IPS-20b (cell line): ENCODE results near the gene PTN.

Source experiments
- H3K27ac ChIP-seq: one replicate; pipeline ENCODE4 v1.5.1; 2013; ENCODE audit warnings: low read length
- H3K27me3 ChIP-seq: 2 replicates; pipeline ENCODE4 v1.6.1; 2013; ENCODE audit warnings: mild to moderate bottlenecking, low read length, inconsistent platforms; ENCODE audit not compliant: insufficient read depth
- H3K36me3 ChIP-seq: 2 replicates; pipeline ENCODE4 v1.6.1; 2013; ENCODE audit warnings: low read depth, mild to moderate bottlenecking, inconsistent platforms, low read length, moderate library complexity; ENCODE audit not compliant: insufficient read depth
- H3K4me1 ChIP-seq: 2 replicates; pipeline ENCODE4 v1.6.1; 2013; ENCODE audit warnings: mild to moderate bottlenecking, control low read depth, inconsistent platforms, low read length, moderate library complexity; ENCODE audit not compliant: insufficient read depth
- H3K4me3 ChIP-seq: 2 replicates; pipeline ENCODE4 v1.5.1; 2013; ENCODE audit warnings: mild to moderate bottlenecking, low read length, inconsistent platforms
- H3K9ac ChIP-seq: 2 replicates; pipeline ENCODE4 v1.6.1; 2013; ENCODE audit warnings: low read depth, mild to moderate bottlenecking, inconsistent platforms, low read length, moderate library complexity
- H3K9me3 ChIP-seq: 2 replicates; pipeline ENCODE4 v1.6.1; 2013; ENCODE audit warnings: mild to moderate bottlenecking, low read depth, low read length, inconsistent platforms; ENCODE audit not compliant: insufficient read depth

Gene PTN, protein sequence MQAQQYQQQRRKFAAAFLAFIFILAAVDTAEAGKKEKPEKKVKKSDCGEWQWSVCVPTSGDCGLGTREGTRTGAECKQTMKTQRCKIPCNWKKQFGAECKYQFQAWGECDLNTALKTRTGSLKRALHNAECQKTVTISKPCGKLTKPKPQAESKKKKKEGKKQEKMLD

DNA sequence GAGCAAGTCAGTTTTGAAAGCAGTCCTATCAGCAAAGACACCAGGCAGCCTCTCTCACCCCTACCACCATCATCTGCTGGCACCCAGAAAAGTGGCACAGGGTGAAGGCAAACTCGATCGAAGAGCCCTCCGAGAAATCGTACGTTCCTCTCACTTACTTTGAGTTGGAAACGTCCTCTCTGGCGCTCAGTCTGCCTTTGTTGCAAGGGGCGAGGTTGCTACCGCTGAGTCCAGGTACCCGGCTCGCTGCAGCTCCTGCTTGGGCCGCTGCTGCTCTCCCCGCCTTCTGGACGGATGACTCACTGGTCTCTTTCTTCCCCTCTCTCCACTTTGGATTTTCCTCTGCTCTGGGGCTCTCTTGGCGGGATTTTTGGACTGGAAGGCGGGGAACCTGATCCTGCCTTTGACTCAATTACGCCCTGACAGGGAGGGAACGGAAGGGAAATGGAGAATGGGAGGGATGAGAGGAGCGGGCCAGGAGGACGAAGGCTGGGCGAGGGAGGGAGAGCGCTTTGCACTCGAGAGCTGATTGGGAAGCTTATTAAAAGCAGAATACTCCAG is at the start of gene PTN:
Gene PTN (minus strand): TSS at position 453 of the 561 bp plus-strand sequence. CDS start 88,760 bp downstream, outside the sequence.
- peaks cover 28% of the 10 kb centered on the region; the same call in 1 of the 2 replicates for H3K4me1 ChIP-seq
- peak within 1 kb of the TSS; percentile 75 for H3K4me3 ChIP-seq
- no peaks in the 10 kb centered on the region for H3K36me3 ChIP-seq

DNA sequence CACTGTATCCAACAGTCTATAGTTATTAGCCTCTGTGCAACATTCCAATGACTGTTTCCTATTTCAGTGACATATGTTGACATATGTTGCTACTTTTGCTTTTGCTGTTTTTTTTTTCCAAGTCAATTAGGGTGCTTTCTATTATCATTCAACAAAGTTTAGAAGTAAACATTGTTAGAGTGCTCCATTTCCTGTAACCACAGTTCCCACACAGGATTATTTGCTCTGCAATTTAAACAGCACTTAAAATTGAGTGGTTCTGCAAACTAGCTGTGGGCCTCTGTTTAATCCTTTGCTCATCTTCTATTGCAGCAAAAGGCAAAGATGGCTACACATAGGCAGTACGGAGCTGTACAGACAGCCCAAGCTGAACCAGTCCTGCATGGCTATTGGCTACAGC is 46.5 kb upstream of the PTN start:
- H3K4me1 ChIP-seq = peaks cover 11% of the 10 kb centered on the region; the same call in 1 of the 2 replicates
- H3K4me3 ChIP-seq = no peak overlapping the region
- no peaks in the 10 kb centered on the region for H3K27me3 ChIP-seq
- H3K9ac ChIP-seq = no peak overlapping the region
- no peaks in the 10 kb centered on the region for H3K9me3 ChIP-seq
- H3K27ac ChIP-seq = no peak overlapping the region
- H3K36me3 ChIP-seq = no peaks in the 10 kb centered on the region

More for the DNA sequence above, at the start of gene PTN:
- H3K27me3 ChIP-seq = peaks cover 17% of the 10 kb centered on the region
- no peak within 1 kb of the TSS for H3K27ac ChIP-seq
- peak within 1 kb of the TSS; percentile 80; the same call in 1 of the 2 replicates for H3K9ac ChIP-seq
- H3K9me3 ChIP-seq = no peaks in the 10 kb centered on the region

DNA sequence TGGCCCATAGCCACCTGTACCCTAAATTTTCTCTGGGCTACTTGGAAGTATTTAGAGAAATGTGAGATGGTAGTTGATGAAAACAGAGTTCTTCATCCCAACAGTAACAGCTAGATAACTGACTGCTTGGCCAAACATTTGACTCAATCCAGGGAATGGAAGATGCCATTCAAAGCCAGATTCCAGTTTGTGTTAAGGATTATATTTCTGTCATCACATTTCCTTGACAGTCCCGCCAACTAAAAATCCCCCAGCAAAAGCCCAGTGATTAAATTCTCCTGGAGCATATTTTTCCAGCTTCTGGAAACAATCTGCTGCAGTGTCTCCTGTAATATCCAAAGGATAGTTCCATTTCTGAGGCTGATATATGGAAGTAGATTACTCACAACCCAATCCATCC is 45.4 kb upstream of the PTN start:
- H3K27me3 ChIP-seq = no peaks in the 10 kb centered on the region
- H3K36me3 ChIP-seq = no peaks in the 10 kb centered on the region
- no peak overlapping the region for H3K27ac ChIP-seq
- H3K4me1 ChIP-seq = peaks cover 11% of the 10 kb centered on the region; the same call in 1 of the 2 replicates
- H3K9me3 ChIP-seq = no peaks in the 10 kb centered on the region
- no peak overlapping the region for H3K9ac ChIP-seq
- no peak overlapping the region for H3K4me3 ChIP-seq

DNA sequence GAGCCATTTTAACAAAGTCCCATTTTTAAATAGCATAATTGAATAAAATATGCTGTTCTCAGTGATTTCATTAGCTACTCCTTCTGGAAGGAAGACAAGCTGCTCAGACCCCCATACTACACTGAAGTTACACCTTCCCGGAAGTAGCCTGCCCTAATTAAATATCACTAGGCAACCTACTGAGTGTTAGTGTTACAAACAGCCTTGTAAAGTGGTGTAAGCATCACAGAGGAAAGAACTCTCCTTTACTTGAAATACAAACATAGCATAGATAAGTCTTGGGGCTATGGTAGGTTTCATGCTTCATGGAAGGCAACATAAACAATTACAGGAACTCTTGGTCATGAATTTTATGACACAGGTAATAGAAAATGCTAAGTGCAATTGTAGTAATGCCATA is 43.4 kb upstream of the PTN start:
- Histone ChIP-seq H3K9me3 (no peaks in the 10 kb centered on the region), H3K27ac (no peak overlapping the region), H3K4me1 (peaks cover 11% of the 10 kb centered on the region; the same call in 1 of the 2 replicates), H3K9ac (no peak overlapping the region), H3K27me3 (no peaks in the 10 kb centered on the region), H3K4me3 (0 out of 2 replicates have a peak overlapping the region, but pooled peaks have one; percentile 18), H3K36me3 (no peaks in the 10 kb centered on the region)

DNA sequence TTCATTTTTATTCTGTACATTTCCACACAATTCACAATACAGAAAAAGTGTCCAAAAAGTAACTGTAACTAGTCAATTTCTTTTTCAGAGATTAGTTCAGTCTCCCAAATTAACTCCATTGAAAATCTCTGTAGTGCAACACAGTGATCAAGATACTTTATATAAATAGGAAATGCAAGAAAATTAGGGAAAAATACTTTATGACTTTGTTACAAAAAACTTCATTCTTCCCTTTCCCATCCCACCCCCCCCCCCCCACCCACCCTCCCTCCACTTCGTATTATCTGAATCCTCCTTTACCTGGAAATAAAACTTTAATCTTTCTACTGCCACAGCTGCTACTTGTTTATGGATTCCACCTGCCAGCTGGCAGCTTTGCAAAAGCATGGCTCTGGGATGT is 37.5 kb upstream of the PTN start:
- Histone ChIP-seq H3K4me1 (no peaks in the 10 kb centered on the region; the same call in 1 of the 2 replicates), H3K36me3 (no peaks in the 10 kb centered on the region), H3K9ac (no peak overlapping the region)

DNA sequence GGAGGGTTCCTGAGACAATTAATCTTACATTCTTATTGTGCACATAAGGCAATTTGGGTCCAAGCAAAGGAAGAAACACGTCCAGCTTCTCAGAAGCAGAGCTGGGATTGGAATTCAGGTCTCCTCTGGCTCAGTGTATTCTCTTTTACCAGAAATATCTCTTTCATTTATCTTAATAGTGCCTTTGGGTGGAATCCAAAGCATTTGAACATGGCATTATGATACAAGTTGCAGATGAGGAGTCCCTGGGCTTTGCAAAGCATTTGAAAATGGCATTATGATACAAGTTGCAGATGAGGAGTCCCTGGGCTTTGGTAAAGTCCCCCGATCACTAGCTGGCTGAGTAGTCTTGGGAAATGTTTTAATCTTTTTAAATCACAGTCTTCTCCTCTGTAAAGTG is 30.0 kb upstream of the PTN start:
- no peak overlapping the region for H3K9ac ChIP-seq
- H3K4me3 ChIP-seq = no peak overlapping the region
- no peaks in the 10 kb centered on the region for H3K27me3 ChIP-seq
- H3K27ac ChIP-seq = no peak overlapping the region
- no peaks in the 10 kb centered on the region; the same call in 1 of the 2 replicates for H3K4me1 ChIP-seq
- no peaks in the 10 kb centered on the region for H3K36me3 ChIP-seq
- H3K9me3 ChIP-seq = peaks cover 16% of the 10 kb centered on the region; the same call in 1 of the 2 replicates

More for the DNA sequence above, 37.5 kb upstream of the PTN start:
- Histone ChIP-seq H3K9me3 (no peaks in the 10 kb centered on the region), H3K27me3 (no peaks in the 10 kb centered on the region), H3K27ac (no peak overlapping the region), H3K4me3 (no peak overlapping the region)

DNA sequence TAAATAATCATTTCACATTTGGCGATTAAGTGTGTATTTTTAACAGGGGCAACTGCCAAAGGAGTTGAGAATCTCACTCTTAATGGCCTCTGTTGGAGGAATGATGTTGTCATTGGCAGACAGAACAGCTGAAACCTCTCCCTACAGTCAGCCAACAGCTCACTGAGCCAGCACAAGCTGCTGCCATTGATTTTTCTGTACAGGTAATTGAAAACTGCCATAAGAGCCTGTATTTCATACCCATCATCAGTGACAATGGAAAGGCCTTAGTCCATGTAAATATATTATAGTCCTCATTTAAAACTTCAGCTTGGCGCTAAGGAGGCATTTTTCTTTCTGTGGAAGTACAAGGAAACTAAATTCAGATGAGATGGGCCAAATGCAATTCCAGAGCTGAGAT is 28.1 kb upstream of the PTN start:
- Histone ChIP-seq H3K36me3 (no peaks in the 10 kb centered on the region), H3K27me3 (no peaks in the 10 kb centered on the region), H3K4me1 (no peaks in the 10 kb centered on the region; the same call in 1 of the 2 replicates), H3K4me3 (no peak overlapping the region), H3K9ac (no peak overlapping the region), H3K9me3 (peaks cover 35% of the 10 kb centered on the region; the same call in 1 of the 2 replicates), H3K27ac (no peak overlapping the region)

DNA sequence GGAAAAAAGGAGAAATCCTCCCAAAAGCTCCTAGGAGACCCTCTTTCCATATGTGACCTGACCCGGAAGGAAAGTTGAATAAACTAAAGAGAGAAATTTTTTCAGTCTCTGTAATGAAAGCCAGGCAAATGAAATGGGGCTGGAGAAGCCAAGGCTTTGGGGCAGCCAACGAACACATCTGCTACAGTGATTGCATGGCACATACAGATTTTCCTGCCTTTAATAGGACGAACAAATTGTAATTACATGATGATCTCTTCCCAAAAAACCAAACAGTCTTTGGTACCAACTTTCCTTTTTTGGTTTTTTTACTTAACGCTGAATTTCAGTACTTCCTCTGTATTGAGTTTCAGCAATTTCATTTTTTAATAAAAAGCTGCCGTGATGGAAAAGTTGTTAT is 23.5 kb upstream of the PTN start:
- H3K9ac ChIP-seq = no peak overlapping the region
- no peak overlapping the region for H3K27ac ChIP-seq
- H3K9me3 ChIP-seq = peaks cover 65% of the 10 kb centered on the region
- no peak overlapping the region for H3K4me3 ChIP-seq
- no peaks in the 10 kb centered on the region for H3K36me3 ChIP-seq
- no peaks in the 10 kb centered on the region for H3K4me1 ChIP-seq
- H3K27me3 ChIP-seq = no peaks in the 10 kb centered on the region

DNA sequence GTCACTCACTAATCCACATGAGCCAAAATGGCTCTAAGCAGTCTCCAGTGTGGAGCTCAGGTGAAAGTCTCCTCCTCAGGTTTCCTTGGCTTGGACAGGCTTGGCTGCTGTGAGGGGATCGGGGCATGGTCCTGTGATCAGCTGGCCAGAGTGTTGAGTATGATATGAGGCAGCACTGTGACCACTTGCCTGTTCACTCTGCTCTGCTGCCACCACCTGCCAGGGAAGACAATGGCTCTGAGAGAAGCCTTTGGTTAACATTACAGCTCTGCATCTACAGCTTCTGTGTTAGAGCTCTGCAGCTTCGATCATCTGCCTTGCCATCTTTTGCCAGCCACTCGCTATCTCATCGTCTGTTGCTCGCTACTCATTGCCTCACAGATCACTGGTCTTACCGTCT is 20.1 kb upstream of the PTN start:
- H3K36me3 ChIP-seq = no peaks in the 10 kb centered on the region
- no peaks in the 10 kb centered on the region for H3K4me1 ChIP-seq
- H3K27me3 ChIP-seq = no peaks in the 10 kb centered on the region
- no peak overlapping the region for H3K27ac ChIP-seq
- peaks cover 84% of the 10 kb centered on the region for H3K9me3 ChIP-seq
- H3K9ac ChIP-seq = no peak overlapping the region
- no peak overlapping the region for H3K4me3 ChIP-seq

DNA sequence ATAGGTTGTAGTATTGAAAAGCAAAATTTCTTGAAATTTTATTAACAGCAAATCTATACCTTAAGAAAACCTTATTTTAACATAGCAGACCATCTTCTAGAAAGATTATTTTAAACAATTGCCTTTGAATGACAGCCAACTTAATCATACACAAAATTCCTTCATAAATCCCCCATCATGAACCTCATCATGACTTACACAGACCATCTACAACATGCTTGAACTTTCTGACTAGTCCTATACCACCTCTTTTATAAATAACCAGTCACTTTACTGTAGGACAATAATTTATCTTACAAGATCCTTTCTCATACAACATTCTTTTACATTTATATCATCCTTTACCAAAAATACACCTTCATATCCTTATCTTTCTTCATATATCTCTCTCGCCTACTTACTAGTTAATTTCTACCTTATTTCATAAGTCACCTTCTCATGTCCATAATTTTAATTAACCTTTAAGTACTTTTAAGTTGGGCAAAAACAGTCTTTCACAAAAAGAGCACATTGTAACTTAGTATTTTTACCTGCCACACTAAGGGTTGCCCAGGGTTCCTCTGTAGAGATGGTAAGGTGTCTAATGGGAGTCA is 16.6 kb upstream of the PTN start:
- no peak overlapping the region for H3K4me3 ChIP-seq
- H3K9ac ChIP-seq = no peak overlapping the region
- H3K4me1 ChIP-seq = no peaks in the 10 kb centered on the region
- no peak overlapping the region for H3K27ac ChIP-seq
- no peaks in the 10 kb centered on the region for H3K27me3 ChIP-seq
- peaks cover 76% of the 10 kb centered on the region for H3K9me3 ChIP-seq
- H3K36me3 ChIP-seq = no peaks in the 10 kb centered on the region

DNA sequence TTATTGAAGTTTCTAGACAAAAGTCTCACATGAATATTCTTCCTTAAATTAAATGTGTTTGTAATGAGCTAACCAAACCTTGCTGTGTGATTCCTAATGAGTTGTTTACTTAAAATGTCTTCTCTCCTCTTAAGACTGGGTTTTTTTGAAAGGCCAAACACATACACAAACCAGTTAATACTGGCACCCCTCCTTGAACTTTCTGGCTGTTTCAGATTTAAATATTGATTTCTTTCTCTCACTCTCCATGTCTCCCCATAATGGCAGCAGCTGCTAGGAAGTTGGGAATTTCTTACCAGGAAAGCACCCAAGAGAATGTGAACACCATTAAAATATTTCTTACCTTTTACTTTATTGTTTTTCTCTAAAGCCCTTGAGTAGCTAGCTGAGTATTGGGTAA is 11.4 kb upstream of the PTN start:
- Histone ChIP-seq H3K27ac (no peak overlapping the region), H3K36me3 (no peaks in the 10 kb centered on the region), H3K27me3 (no peaks in the 10 kb centered on the region), H3K9me3 (peaks cover 26% of the 10 kb centered on the region), H3K9ac (no peak overlapping the region), H3K4me3 (no peak overlapping the region), H3K4me1 (no peaks in the 10 kb centered on the region)

DNA sequence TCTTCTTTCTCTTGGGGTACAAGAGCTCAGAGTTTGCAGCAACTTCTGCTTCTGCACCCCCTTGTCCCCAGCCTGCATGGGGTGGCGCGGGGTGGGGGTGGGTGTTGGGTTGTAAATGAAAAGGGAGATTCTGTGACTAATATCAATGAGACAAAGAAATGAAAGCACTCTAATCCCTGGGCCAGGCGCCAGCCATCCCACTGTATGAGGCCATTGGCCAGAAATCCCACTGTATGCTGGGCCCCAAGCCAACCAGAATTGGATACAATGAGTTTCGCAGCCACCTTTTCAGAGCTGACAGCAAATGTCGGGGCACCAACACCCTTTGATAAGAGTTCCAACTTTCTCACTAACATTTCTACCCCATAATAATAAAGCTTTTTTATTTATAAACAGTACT is 10.9 kb upstream of the PTN start:
- Histone ChIP-seq H3K9ac (no peak overlapping the region), H3K27ac (no peak overlapping the region)

More for the DNA sequence above, 10.9 kb upstream of the PTN start:
- H3K9me3 ChIP-seq = peaks cover 20% of the 10 kb centered on the region
- H3K4me1 ChIP-seq = no peaks in the 10 kb centered on the region
- H3K36me3 ChIP-seq = no peaks in the 10 kb centered on the region
- no peaks in the 10 kb centered on the region for H3K27me3 ChIP-seq
- H3K4me3 ChIP-seq = no peak overlapping the region
